IMR-90 (cell line): ENCODE measurements around the gene GBP7. TPM values are rescaled to one million over a fixed set of nuclear protein-coding genes. Genes with fewer than 3 reads are reported as not detected.

Experiments
- ATAC-seq: fragments of 200-7000 bp; cut with Tn5 transposase; 2 replicates; pipeline ENCODE4 v1.9.1; 2020; ENCODE audit warnings: low read depth, mild to moderate bottlenecking, moderate library complexity
- BruUV-seq: library from RNA; stranded (reverse); fragments of 400-500 nt; replicated peaks from 2 replicates; lab custom pipeline; 2021; lab: Mats Ljungman, UMichigan
- CTCF ChIA-PET: fragments of 300-600 bp; formaldehyde crosslinking; extraction: SDS; loops from one replicate; lab custom pipeline; 2021; ENCODE audit warnings: antibody characterized with exemption; lab: Yijun Ruan, JAX
- POLR2A ChIA-PET: fragments of 300-600 bp; sonication (Branson Sonifier 250); formaldehyde crosslinking; loops from one replicate; lab custom pipeline; 2022; ENCODE audit warnings: antibody characterized with exemption; ENCODE audit not compliant: unreplicated experiment; lab: Charles Lee
- DNase-seq: peaks from one replicate; pipeline ENCODE4 v3.0.0; 2013
- H2AFZ ChIP-seq: replicated peaks from 2 replicates; pipeline ENCODE3; 2013; ENCODE audit warnings: low read length, mild to moderate bottlenecking; ENCODE audit not compliant: poor library complexity
- H2AK5ac ChIP-seq: 2 replicates; pipeline ENCODE4 v1.6.1; 2013; ENCODE audit warnings: low read depth, low read length, inconsistent platforms
- H2AK9ac ChIP-seq: replicated peaks from 2 replicates; pipeline ENCODE3; 2013; ENCODE audit warnings: mild to moderate bottlenecking, low read depth, low read length, moderate library complexity; ENCODE audit not compliant: poor library complexity
- H2BK120ac ChIP-seq: 2 replicates; pipeline ENCODE4 v1.6.1; 2013; ENCODE audit warnings: low read depth, low read length, inconsistent platforms
- H2BK15ac ChIP-seq: 3 replicates; pipeline ENCODE4 v1.6.1; 2013; ENCODE audit warnings: low read depth, low read length, inconsistent platforms
- H2BK20ac ChIP-seq: 2 replicates; pipeline ENCODE4 v1.6.1; 2013; ENCODE audit warnings: low read depth, mild to moderate bottlenecking, inconsistent platforms, low read length, moderate library complexity
- H2BK5ac ChIP-seq: 2 replicates; pipeline ENCODE4 v1.6.1; 2013; ENCODE audit warnings: mild to moderate bottlenecking, low read depth, low read length, inconsistent platforms; ENCODE audit not compliant: poor library complexity, severe bottlenecking
- H3K14ac ChIP-seq: replicated peaks from 2 replicates; pipeline ENCODE4 v1.6.1; 2013; ENCODE audit warnings: low read depth, low read length, inconsistent platforms
- H3K18ac ChIP-seq: 2 replicates; pipeline ENCODE4 v1.6.1; 2013; ENCODE audit warnings: low read depth, low read length, control low read depth
- H3K23ac ChIP-seq: 2 replicates; pipeline ENCODE4 v1.6.1; 2013; ENCODE audit warnings: low read depth, low read length, inconsistent platforms
- H3K27ac ChIP-seq: 2 replicates; pipeline ENCODE4 v1.5.1; 2013; ENCODE audit warnings: mild to moderate bottlenecking, control low read depth, low read length; ENCODE audit not compliant: insufficient read depth
- H3K27me3 ChIP-seq: 2 replicates; pipeline ENCODE4 v1.6.1; 2013; ENCODE audit warnings: low read length; ENCODE audit not compliant: control insufficient read depth, insufficient read depth
- H3K36me3 ChIP-seq: 2 replicates; pipeline ENCODE4 v1.6.1; 2013; ENCODE audit warnings: low read length, mixed read lengths; ENCODE audit not compliant: control insufficient read depth, insufficient read depth
- H3K4ac ChIP-seq: 2 replicates; pipeline ENCODE4 v1.6.1; 2013; ENCODE audit warnings: low read depth, low read length, inconsistent platforms
- H3K4me1 ChIP-seq: 2 replicates; pipeline ENCODE4 v1.6.1; 2013; ENCODE audit warnings: low read length, mixed read lengths; ENCODE audit not compliant: control insufficient read depth, insufficient read depth
- H3K4me2 ChIP-seq: 2 replicates; pipeline ENCODE4 v1.6.1; 2013; ENCODE audit warnings: low read depth, mild to moderate bottlenecking, control low read depth, low read length, moderate library complexity
- H3K4me3 ChIP-seq: 2 replicates; pipeline ENCODE4 v1.5.1; 2013; ENCODE audit warnings: low read depth, mild to moderate bottlenecking, control low read depth, low read length, moderate library complexity; ENCODE audit not compliant: insufficient read depth
- H3K56ac ChIP-seq: 2 replicates; pipeline ENCODE4 v1.6.1; 2013; ENCODE audit warnings: low read length, inconsistent platforms; ENCODE audit not compliant: insufficient read depth; ENCODE audit errors: extremely low read depth
- H3K79me1 ChIP-seq, 2 experiments: 2 replicates each; pipeline ENCODE4 v1.6.1; 2013; ENCODE audit warnings: low read length in 2 of 2, inconsistent platforms in 1 of 2, low read depth in 1 of 2
- H3K9ac ChIP-seq: 2 replicates; pipeline ENCODE4 v1.6.1; 2013; ENCODE audit warnings: low read depth, low read length, control low read depth
- H3K9me1 ChIP-seq: 2 replicates; pipeline ENCODE4 v1.6.1; 2013; ENCODE audit warnings: low read length, inconsistent platforms; ENCODE audit not compliant: insufficient read depth
- H3K9me3 ChIP-seq: 2 replicates; pipeline ENCODE4 v1.6.1; 2013; ENCODE audit warnings: low read length; ENCODE audit not compliant: control insufficient read depth, insufficient read depth
- H4K20me1 ChIP-seq: 2 replicates; pipeline ENCODE4 v1.6.1; 2013; ENCODE audit warnings: low read length, inconsistent platforms; ENCODE audit not compliant: insufficient read depth
- H4K5ac ChIP-seq: 2 replicates; pipeline ENCODE4 v1.6.1; 2013; ENCODE audit warnings: mild to moderate bottlenecking, low read depth, low read length, control low read depth
- H4K8ac ChIP-seq, 2 experiments: 2 replicates each; pipeline ENCODE4 v1.6.1; 2013; ENCODE audit warnings: low read depth in 2 of 2, low read length in 2 of 2, control low read depth in 1 of 2, inconsistent platforms in 1 of 2
- H4K91ac ChIP-seq: 2 replicates; pipeline ENCODE4 v1.6.1; 2013; ENCODE audit warnings: low read depth, low read length, inconsistent platforms; ENCODE audit not compliant: insufficient read depth
- CEBPB ChIP-seq: IDR thresholded peaks from 2 replicates; pipeline ENCODE4 v1.6.1; 2012; ENCODE audit warnings: low read depth, low read length, improper control_type of control experiment
- MXI1 ChIP-seq: IDR thresholded peaks from 2 replicates; pipeline ENCODE4 v1.6.1; 2012; ENCODE audit warnings: low read depth, mild to moderate bottlenecking, low read length, moderate library complexity, borderline replicate concordance
- RFX5 ChIP-seq: IDR thresholded peaks from 2 replicates; pipeline ENCODE4 v1.8.0; 2012; ENCODE audit warnings: low read depth, mild to moderate bottlenecking, low read length, moderate library complexity
- USF2 ChIP-seq: fragments of 150-350 bp; IDR thresholded peaks from 2 replicates; pipeline ENCODE4 v1.6.1; 2017; ENCODE audit warnings: mild to moderate bottlenecking, antibody characterized with exemption, low read length, low read depth
- WGBS, 2 experiments: methylation state at CpG; one replicate each; pipeline versions ENCODE4 v1.1.5 to v1.1.7; 2013; ENCODE audit warnings: missing lambda C conversion rate in 2 of 2; ENCODE audit not compliant: insufficient read length in 1 of 2; ENCODE audit errors: extremely low coverage in 2 of 2; 5-methylcytosine and 5-hydroxymethylcytosine counted together
- dilution Hi-C: fragments of 300-500 bp; cut with HindIII; formaldehyde crosslinking; loops from one replicate; pipeline ENCODE4 v1.14.3; 2018; ENCODE audit warnings: low sequenced_read_pairs; ENCODE audit not compliant: unreplicated experiment
- in situ Hi-C: fragments of 300-500 bp; cut with MboI; formaldehyde crosslinking; loops from 3 replicates; pipeline ENCODE4 v1.14.3; 2019; ENCODE audit warnings: low sequenced_read_pairs, inconsistent platforms, mixed read lengths
- intact Hi-C: fragments of 100-400 bp; cut with micrococcal nuclease; formaldehyde crosslinking; loops from 2 replicates; pipeline ENCODE4 v1.10.0; 2022
- polyA plus RNA-seq, 3 experiments: library from polyadenylated mRNA; depleted of rRNA; stranded (reverse); fragments of >200 nt; gene quantifications; 2 replicates each; pipeline ENCODE4 v1.2.3, GENCODE V29; 2012; ENCODE audit warnings: low replicate concordance in 1 of 3
- total RNA-seq: library from RNA; depleted of rRNA; stranded (reverse); fragments of >200 nt; gene quantifications from 2 replicates; pipeline ENCODE4 v1.2.3, GENCODE V29; 2012
- TF ChIP-seq, protein P1 (sequence below): conservative IDR thresholded peaks from 2 replicates; pipeline ENCODE4 v1.5.1; 2012; ENCODE audit warnings: mild to moderate bottlenecking, low read depth, low read length, improper control_type of control experiment

The GBP7 gene
- total and polyA plus RNA-seq, 2 of the 4 experiments (the other 2 are of a cell fraction), result not detected

- no peak overlapping the region for H3K27ac ChIP-seq
- no peak overlapping the region for H2BK120ac ChIP-seq
- no peak overlapping the region for H2BK20ac ChIP-seq
- no peak overlapping the region for H2AK5ac ChIP-seq
- in situ Hi-C loops (no loop called here), dilution Hi-C loops (no loop called here), intact Hi-C loops (no loop called here)
- TF ChIP-seq RFX5 (no peak), CEBPB (no peak), MXI1 (no peak), USF2 (no peak)
- TF ChIP-seq, protein P1, sequence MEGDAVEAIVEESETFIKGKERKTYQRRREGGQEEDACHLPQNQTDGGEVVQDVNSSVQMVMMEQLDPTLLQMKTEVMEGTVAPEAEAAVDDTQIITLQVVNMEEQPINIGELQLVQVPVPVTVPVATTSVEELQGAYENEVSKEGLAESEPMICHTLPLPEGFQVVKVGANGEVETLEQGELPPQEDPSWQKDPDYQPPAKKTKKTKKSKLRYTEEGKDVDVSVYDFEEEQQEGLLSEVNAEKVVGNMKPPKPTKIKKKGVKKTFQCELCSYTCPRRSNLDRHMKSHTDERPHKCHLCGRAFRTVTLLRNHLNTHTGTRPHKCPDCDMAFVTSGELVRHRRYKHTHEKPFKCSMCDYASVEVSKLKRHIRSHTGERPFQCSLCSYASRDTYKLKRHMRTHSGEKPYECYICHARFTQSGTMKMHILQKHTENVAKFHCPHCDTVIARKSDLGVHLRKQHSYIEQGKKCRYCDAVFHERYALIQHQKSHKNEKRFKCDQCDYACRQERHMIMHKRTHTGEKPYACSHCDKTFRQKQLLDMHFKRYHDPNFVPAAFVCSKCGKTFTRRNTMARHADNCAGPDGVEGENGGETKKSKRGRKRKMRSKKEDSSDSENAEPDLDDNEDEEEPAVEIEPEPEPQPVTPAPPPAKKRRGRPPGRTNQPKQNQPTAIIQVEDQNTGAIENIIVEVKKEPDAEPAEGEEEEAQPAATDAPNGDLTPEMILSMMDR, result no peak
- no TSS peak for BruUV-seq
- no peaks in the 10 kb centered on the region for H3K4me1 ChIP-seq
- H4K8ac ChIP-seq, result no peak overlapping the region
- H2BK15ac ChIP-seq, result no peak overlapping the region
- ATAC-seq, result no peak
- H3K4me2 ChIP-seq, result no peak overlapping the region
- no peaks in the 10 kb centered on the region for H3K27me3 ChIP-seq
- no peak overlapping the region for H2BK5ac ChIP-seq
- ChIA-PET POLR2A (no interaction called here), CTCF (no interaction called here)
- no peaks in the 10 kb centered on the region for H3K9me1 ChIP-seq
- no peak overlapping the region for H3K14ac ChIP-seq
- no peaks in the 10 kb centered on the region for H4K20me1 ChIP-seq
- no peaks in the 10 kb centered on the region for H3K79me1 ChIP-seq
- no peak overlapping the region for H3K18ac ChIP-seq
- H3K9ac ChIP-seq, result no peak overlapping the region
- H3K9me3 ChIP-seq, result no peaks in the 10 kb centered on the region
- no peak for DNase-seq
- no peak overlapping the region for H3K23ac ChIP-seq
- no peak overlapping the region for H4K91ac ChIP-seq
- no peak overlapping the region for H3K4me3 ChIP-seq
- H4K5ac ChIP-seq, result no peak overlapping the region
- H3K36me3 ChIP-seq, result no peaks in the 10 kb centered on the region
- WGBS, 2 experiments, result no CpG with 5 or more reads among the region's 2 CpGs
- H2AK9ac ChIP-seq, result no peak overlapping the region
- H3K56ac ChIP-seq, result no peak overlapping the region
- H2AFZ ChIP-seq, result no peak overlapping the region
- H3K4ac ChIP-seq, result no peak overlapping the region
Observed at GRCh38 chr1:89176971-89177370, 1.2 kb upstream of the GBP7 start.
